HEK293 (cell line): Measurements from ENCODE around the gene HNRNPUL2.

Experiments
- KLF9 ChIP-seq: fragments of 450-650 bp; formaldehyde crosslinking; IDR thresholded peaks from 2 replicates; pipeline ENCODE4 v1.5.1; 2016; ENCODE audit warnings: missing biosample characterization, missing genetic modification characterization, low read depth
- ZNF155 ChIP-seq: fragments of 450-650 bp; formaldehyde crosslinking; IDR thresholded peaks from 2 replicates; pipeline ENCODE4 v1.5.1; 2016; ENCODE audit warnings: missing biosample characterization, missing genetic modification characterization
- ZNF16 ChIP-seq: fragments of 450-650 bp; formaldehyde crosslinking; IDR thresholded peaks from 2 replicates; pipeline ENCODE4 v1.5.1; 2016; ENCODE audit warnings: low read depth, missing biosample characterization, missing genetic modification characterization
- ZNF350 ChIP-seq: fragments of 450-650 bp; formaldehyde crosslinking; IDR thresholded peaks from 2 replicates; pipeline ENCODE4 v1.5.0; 2017; ENCODE audit warnings: missing biosample characterization, mild to moderate bottlenecking, missing genetic modification characterization
- ZNF768 ChIP-seq: fragments of 450-650 bp; formaldehyde crosslinking; IDR thresholded peaks from 2 replicates; pipeline ENCODE4 v1.5.1; 2018; ENCODE audit warnings: missing biosample characterization, mild to moderate bottlenecking, missing genetic modification characterization
- ZNF785 ChIP-seq: fragments of 450-650 bp; formaldehyde crosslinking; IDR thresholded peaks from 2 replicates; pipeline ENCODE4 v1.5.1; 2016; ENCODE audit warnings: missing biosample characterization, missing genetic modification characterization
- ZXDB ChIP-seq: fragments of 450-650 bp; formaldehyde crosslinking; IDR thresholded peaks from 2 replicates; pipeline ENCODE4 v1.5.1; 2016; ENCODE audit warnings: missing biosample characterization, missing genetic modification characterization
- TF ChIP-seq, protein P1 (sequence below): fragments of 450-650 bp; formaldehyde crosslinking; IDR thresholded peaks from 2 replicates; pipeline ENCODE4 v1.5.1; 2016; ENCODE audit warnings: missing biosample characterization, missing genetic modification characterization
- TF ChIP-seq, protein P2 (sequence below): sonication (generic); formaldehyde crosslinking; IDR thresholded peaks from 2 replicates; pipeline ENCODE4 v1.8.1; 2022; ENCODE audit warnings: mild to moderate bottlenecking, moderate library complexity, missing genetic modification reagents

DNA sequence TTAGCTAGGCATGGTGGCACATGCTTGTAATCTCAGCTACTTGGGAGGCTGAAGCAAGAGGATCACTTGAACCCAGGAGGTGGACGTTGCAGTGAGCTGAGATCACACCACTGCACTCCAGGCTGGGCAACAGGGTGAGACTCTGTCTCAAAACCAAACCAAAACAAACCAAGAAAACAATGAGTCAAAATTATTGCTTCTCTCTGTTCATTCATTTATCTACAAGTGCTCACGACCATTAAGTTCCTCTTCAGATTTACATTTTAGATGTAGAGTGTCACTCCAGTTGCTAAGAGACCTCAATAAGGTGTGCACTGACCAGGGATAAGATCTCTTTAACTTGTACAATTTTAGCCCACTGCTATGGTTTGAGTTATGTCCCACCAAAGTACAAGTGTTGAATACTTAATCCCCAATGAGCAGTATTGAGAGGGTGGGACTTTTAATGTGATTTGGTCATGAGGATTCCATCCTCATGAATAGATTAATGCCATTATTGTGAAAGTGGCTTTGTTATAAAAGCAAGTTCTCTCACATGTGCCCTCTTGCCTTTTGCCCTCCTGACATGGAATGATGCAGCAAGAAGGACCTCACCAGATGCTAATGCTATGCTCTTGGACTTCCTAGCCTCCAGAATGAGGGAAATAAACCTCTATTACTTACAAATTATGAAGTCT lies 7.8 kb downstream of the HNRNPUL2 start:
- TF ChIP-seq KLF9 (no peak), ZNF768 (tag by site-specific recombination) (no peak), ZNF350 (no peak), ZNF785 (no peak), ZNF155 (tag by site-specific recombination) (no peak), ZNF16 (tag by site-specific recombination) (no peak), ZXDB (tag by site-specific recombination) (no peak)
- TF ChIP-seq, protein P1, sequence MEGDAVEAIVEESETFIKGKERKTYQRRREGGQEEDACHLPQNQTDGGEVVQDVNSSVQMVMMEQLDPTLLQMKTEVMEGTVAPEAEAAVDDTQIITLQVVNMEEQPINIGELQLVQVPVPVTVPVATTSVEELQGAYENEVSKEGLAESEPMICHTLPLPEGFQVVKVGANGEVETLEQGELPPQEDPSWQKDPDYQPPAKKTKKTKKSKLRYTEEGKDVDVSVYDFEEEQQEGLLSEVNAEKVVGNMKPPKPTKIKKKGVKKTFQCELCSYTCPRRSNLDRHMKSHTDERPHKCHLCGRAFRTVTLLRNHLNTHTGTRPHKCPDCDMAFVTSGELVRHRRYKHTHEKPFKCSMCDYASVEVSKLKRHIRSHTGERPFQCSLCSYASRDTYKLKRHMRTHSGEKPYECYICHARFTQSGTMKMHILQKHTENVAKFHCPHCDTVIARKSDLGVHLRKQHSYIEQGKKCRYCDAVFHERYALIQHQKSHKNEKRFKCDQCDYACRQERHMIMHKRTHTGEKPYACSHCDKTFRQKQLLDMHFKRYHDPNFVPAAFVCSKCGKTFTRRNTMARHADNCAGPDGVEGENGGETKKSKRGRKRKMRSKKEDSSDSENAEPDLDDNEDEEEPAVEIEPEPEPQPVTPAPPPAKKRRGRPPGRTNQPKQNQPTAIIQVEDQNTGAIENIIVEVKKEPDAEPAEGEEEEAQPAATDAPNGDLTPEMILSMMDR (tag by site-specific recombination): no peak
- TF ChIP-seq, protein P2, sequence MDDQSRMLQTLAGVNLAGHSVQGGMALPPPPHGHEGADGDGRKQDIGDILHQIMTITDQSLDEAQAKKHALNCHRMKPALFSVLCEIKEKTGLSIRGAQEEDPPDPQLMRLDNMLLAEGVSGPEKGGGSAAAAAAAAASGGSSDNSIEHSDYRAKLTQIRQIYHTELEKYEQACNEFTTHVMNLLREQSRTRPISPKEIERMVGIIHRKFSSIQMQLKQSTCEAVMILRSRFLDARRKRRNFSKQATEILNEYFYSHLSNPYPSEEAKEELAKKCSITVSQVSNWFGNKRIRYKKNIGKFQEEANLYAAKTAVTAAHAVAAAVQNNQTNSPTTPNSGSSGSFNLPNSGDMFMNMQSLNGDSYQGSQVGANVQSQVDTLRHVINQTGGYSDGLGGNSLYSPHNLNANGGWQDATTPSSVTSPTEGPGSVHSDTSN: no peak
